HG02642 (cell line): ENCODE results near the gene PROM1.

Source experiments
- ATAC-seq: cut with Tn5 transposase; IDR thresholded peaks from one replicate; pipeline ENCODE4 v1.9.1; 2021; ENCODE audit warnings: mild to moderate bottlenecking; ENCODE audit not compliant: unreplicated experiment, poor library complexity

The PROM1 gene

GRCh38 chr4:16000708-16001483, 82.9 kb downstream of the PROM1 start:
- peak; percentile 21 for ATAC-seq

GRCh38 chr4:15996773-15997172, 87.0 kb downstream of the PROM1 start:
- ATAC-seq, result peak; percentile 51

GRCh38 chr4:15995826-15996225, 88.0 kb downstream of the PROM1 start:
- no peak for ATAC-seq

- no peak for ATAC-seq
Observed at GRCh38 chr4:15992167-15992485, 91.7 kb downstream of the PROM1 start.

GRCh38 chr4:15990570-15991285, 93.1 kb downstream of the PROM1 start:
- no peak for ATAC-seq

DNA sequence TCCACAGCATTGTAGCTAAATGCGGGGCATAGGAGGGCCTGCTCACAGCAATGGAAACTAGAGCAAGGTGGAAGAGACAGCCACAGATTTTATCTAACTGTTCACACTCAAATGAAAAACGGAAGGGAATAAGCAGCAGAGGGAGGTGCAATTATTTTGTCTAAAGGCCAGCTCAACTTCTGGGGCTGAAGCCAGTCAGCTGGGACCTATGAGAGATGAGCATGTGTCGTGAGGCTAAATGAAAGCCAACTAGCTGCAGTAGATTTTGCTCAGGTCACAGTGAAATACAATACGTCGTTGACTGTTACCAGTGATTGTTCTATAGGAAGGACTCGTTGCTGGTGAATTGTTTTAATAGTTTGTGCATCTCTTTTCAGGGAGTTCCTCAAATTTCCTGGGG, 94.4 kb downstream of the PROM1 start:
- no peak for ATAC-seq

GRCh38 chr4:15988222-15988621, 95.6 kb downstream of the PROM1 start:
- ATAC-seq, result no peak

DNA sequence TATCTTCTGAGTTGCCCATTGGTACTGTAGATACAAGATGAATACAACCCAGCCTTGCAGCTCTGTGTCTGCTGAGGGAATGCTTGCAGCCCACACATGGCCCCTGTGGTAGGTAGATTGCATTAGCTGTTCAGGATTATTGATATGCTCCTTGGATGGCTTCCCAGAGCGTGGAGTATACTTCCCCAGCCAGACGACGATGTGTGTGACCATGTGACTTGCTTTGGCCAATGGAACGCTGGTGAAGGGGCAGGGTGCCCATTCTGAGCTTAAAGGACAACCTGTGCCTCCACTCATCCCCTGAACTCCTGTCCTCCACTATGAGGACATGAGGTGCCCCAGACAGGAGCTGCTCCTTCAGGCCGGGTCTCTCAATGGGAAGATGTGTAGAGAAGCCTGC, 96.9 kb downstream of the PROM1 start:
- ATAC-seq, result no peak

DNA sequence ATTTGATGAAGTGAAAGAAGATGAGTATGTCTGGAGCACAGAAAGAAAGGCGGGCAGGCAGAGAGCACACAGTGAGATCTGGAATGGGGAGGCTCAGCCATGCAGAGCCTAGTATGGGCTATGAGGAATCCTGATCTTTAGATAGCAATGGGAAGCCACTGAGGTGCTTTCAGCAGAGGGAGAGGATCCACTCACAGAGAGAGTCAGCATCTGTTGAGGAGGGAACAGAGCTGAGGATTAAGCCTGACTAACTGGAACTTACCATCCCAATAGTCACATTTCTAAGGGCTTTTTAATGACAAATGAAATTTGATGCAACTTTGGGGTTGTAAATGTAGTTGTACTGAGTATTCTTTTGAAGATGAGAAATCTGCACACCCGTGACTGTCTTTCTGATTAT, 100.2 kb downstream of the PROM1 start:
- no peak for ATAC-seq

DNA sequence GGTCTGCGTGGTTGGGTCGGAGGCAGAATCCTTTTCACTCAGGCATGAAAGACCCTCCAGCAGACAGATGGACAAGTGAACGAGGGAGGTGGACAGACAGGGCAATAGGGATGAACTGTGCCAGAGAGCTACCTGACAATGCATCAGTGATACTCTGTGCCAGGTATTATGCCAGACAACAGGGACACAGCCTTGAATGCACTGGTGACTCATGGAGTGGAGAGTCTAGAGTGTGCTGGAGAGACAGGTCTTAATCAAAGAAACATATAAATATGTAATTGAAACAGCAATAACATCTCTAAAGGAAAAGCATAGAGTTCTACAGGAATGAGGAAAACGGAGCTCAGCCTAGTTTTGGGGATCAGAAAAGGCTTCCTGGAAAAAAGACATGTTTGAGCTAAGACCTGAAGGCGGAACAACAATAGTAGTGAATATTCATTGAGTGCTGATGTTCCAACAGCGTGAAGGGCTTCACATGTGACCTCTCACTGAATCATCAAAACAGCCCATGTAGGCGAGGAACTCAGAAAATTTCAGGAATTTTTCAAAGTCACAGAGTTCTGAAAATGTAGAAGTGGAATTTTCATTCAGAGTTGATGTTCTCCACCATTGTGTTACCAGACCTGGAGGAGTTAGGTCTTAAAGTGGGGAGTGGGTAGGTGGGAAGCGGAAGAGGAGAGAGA, 100.8 kb downstream of the PROM1 start:
- no peak for ATAC-seq

- no peak for ATAC-seq
Observed at GRCh38 chr4:15976456-15977447, 107.1 kb downstream of the PROM1 start.

- ATAC-seq, result no peak
Observed at GRCh38 chr4:15971068-15971801, 112.6 kb downstream of the PROM1 start.

DNA sequence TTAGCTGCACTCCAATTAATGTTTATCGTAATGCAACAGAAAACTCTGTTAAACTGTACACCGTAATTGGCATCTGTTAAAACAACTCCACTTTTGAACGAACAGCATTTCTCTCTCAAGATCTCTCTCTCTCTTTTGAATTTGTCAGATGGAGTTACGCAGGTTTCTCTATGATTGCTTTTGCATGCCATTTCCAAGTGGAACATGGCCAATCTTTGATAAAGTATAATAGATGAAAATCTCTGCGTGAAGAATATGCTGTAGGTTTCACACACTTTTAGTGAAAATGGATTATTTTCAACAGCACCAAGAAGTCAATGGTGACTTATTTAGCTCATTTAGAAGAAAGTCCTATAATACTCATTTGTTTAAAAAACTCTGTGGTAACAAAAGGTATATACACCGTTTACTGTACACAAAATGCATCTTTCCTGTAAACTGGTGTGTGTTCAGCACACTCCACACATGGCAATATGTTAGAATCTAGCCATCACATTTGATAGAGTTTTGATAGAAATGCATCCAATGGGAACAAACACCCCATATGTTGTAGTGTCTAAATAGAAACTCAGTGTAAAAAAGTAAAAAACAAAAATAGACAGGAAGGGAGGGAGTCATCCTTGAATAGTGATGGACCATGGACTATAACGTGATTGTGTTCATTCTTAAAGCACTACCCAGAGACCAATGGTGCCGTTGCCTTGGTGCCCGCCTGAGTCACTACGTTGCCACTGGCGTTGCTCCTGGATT, 115.1 kb downstream of the PROM1 start:
- no peak for ATAC-seq

- no peak for ATAC-seq
Observed at GRCh38 chr4:15965325-15965724, 118.5 kb downstream of the PROM1 start.

GRCh38 chr4:15964159-15964558, 119.7 kb downstream of the PROM1 start:
- no peak for ATAC-seq

- ATAC-seq, result peak; percentile 83
Observed at GRCh38 chr4:15963576-15963975, 120.2 kb downstream of the PROM1 start.

GRCh38 chr4:15963001-15963451, 120.8 kb downstream of the PROM1 start, which contains the start of gene FGFBP2:
Gene FGFBP2 (minus strand): TSS chr4:15963175. CDS start chr4:15963129, 46 bp downstream.
- ATAC-seq, result peak; percentile 65

DNA sequence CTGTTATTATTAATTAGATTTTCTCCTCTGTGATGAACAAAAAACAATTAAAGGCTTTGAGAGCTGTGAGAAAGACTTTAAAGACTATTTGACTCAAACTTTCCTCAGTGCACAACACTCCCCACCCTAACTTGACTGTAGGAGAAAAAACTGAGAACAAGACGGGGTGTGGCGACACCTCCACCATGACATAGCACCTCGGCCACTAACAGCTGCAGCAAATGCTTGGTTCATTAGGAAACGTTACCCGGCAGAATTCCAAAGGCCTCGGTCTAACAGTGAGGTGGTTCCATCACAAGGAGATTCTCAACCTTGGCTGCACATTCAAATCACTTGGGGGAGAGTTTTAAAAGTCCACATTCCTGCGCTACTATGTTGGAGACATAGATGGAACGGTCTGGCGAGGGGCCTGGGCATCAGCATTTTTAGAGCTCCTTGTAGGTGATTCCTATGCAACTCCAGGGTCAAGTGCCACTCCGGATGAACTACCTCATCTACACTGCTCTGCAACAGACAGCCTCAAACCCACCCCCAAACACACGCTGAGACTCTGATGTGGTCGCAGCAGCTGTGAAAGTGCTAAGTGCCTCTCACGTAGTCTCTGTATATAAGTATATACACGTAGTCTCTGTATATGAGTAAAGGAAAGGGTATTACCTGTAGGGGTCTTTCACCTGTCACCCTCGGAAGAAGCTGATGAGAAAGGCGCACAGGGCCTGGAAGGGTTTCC, 121.9 kb downstream of the PROM1 start:
- no peak for ATAC-seq
